Measurements from ENCODE around the gene PLPP7.

Gene PLPP7

GRCh38 chr9:131282688-131283422 is 6.7 kb upstream of the PLPP7 start:
- DNase-seq: no peak

GRCh38 chr9:131284856-131285255 is 4.7 kb upstream of the PLPP7 start:
- DNase-seq: no peak

GRCh38 chr9:131287359-131287758 is 2.2 kb upstream of the PLPP7 start:
- DNase-seq: no peak

- DNase-seq: no peak
These were observed 1.3 kb upstream of the PLPP7 start for GRCh38 chr9:131288217-131288616.

- no peak for DNase-seq
These were observed 678 bp downstream of the PLPP7 start for GRCh38 chr9:131290036-131290766.

GRCh38 chr9:131290767-131291370 is 1.3 kb downstream of the PLPP7 start:
- DNase-seq: no peak

- no peak for DNase-seq
These were observed 2.3 kb downstream of the PLPP7 start for GRCh38 chr9:131291795-131292315.

GRCh38 chr9:131292937-131293336 is 3.4 kb downstream of the PLPP7 start:
- no peak for DNase-seq

- no peak for DNase-seq
These were observed 6.9 kb downstream of the PLPP7 start for GRCh38 chr9:131296460-131296859.

- DNase-seq: no peak
These were observed 7.5 kb downstream of the PLPP7 start for GRCh38 chr9:131296906-131297500.

GRCh38 chr9:131297903-131298302 is 8.4 kb downstream of the PLPP7 start:
- no peak for DNase-seq

- DNase-seq: no peak
These were observed 8.8 kb downstream of the PLPP7 start for GRCh38 chr9:131298341-131298740.

- no peak for DNase-seq
These were observed 9.3 kb downstream of the PLPP7 start for GRCh38 chr9:131298816-131299215.

- DNase-seq: no peak
These were observed 9.9 kb downstream of the PLPP7 start for GRCh38 chr9:131299346-131299960.

- no peak for DNase-seq
These were observed 10.4 kb downstream of the PLPP7 start for GRCh38 chr9:131299961-131300347.

- no peak for DNase-seq
These were observed 10.9 kb downstream of the PLPP7 start for GRCh38 chr9:131300444-131300843.

GRCh38 chr9:131302244-131303075 is 12.9 kb downstream of the PLPP7 start:
- DNase-seq: no peak

GRCh38 chr9:131303381-131304321 is 14.1 kb downstream of the PLPP7 start:
- DNase-seq: no peak

GRCh38 chr9:131304676-131305355 is 15.3 kb downstream of the PLPP7 start:
- no peak for DNase-seq

- DNase-seq: no peak
These were observed 17.0 kb downstream of the PLPP7 start for GRCh38 chr9:131306397-131307004.
